ENCODE data around the gene SLC30A7. TPM values are rescaled to one million over a fixed set of nuclear protein-coding genes. Genes with fewer than 3 reads are reported as not detected.
"Not testable (repeated sequence)": the region's sequence is repeated elsewhere in the genome, so short reads cannot be mapped to it uniquely, and the experiment has no call there.

SLC30A7 gene
- total RNA-seq, 2 donors from 2014 or later = 32.8 to 39.2 TPM

GRCh38 chr1:100879422-100879821 is 16.5 kb upstream of the SLC30A7 start:
- Histone ChIP-seq H3K4me1 (no peaks in the 10 kb centered on the region), H3K36me3 (no peaks in the 10 kb centered on the region), H3K4me3 (no peak overlapping the region), H3K27ac (no peak overlapping the region), H3K27me3 (no peaks in the 10 kb centered on the region), H3K9me3 (no peaks in the 10 kb centered on the region), H3K9ac (ENCODE audit: low read depth in 2 of 2, low read length in 2 of 2) (no peak overlapping the region)
- intact Hi-C loops (cut with DNase I) = no loop called here
- DNase-seq = no peak
- TF ChIP-seq CTCF (IDR thresholded peaks at IDR 0.05) = no peak

- no peak for DNase-seq
- Histone ChIP-seq H3K4me3 (no peak overlapping the region), H3K9me3 (no peaks in the 10 kb centered on the region), H3K4me1 (no peaks in the 10 kb centered on the region), H3K27ac (no peak overlapping the region), H3K27me3 (no peaks in the 10 kb centered on the region), H3K36me3 (no peaks in the 10 kb centered on the region), H3K9ac (ENCODE audit: low read depth in 2 of 2, low read length in 2 of 2) (no peak overlapping the region)
- intact Hi-C loops (cut with DNase I) = no loop called here
- no peak for TF ChIP-seq CTCF (IDR thresholded peaks at IDR 0.05)
Measured at GRCh38 chr1:100881687-100882086, 14.2 kb upstream of the SLC30A7 start.

GRCh38 chr1:100882698-100883097 is 13.2 kb upstream of the SLC30A7 start:
- Histone ChIP-seq H3K27ac (no peak overlapping the region), H3K9me3 (no peaks in the 10 kb centered on the region), H3K36me3 (no peaks in the 10 kb centered on the region), H3K9ac (ENCODE audit: low read depth in 2 of 2, low read length in 2 of 2) (no peak overlapping the region), H3K4me3 (no peak overlapping the region), H3K27me3 (no peaks in the 10 kb centered on the region), H3K4me1 (no peaks in the 10 kb centered on the region)
- intact Hi-C loops (cut with DNase I) = no loop called here
- no peak for DNase-seq
- no peak for TF ChIP-seq CTCF (IDR thresholded peaks at IDR 0.05)

GRCh38 chr1:100883963-100884362 is 11.9 kb upstream of the SLC30A7 start:
- H3K4me1 ChIP-seq = no peaks in the 10 kb centered on the region
- H3K36me3 ChIP-seq = no peaks in the 10 kb centered on the region
- no peak for DNase-seq
- H3K27ac ChIP-seq = no peak overlapping the region
- intact Hi-C loops (cut with DNase I) = no loop called here
- no peak overlapping the region for H3K9ac ChIP-seq (ENCODE audit: low read depth in 2 of 2, low read length in 2 of 2)
- H3K27me3 ChIP-seq = no peaks in the 10 kb centered on the region
- H3K4me3 ChIP-seq = no peak overlapping the region
- TF ChIP-seq CTCF (IDR thresholded peaks at IDR 0.05) = no peak
- H3K9me3 ChIP-seq = no peaks in the 10 kb centered on the region

GRCh38 chr1:100889007-100889406 is 6.9 kb upstream of the SLC30A7 start:
- H3K4me1 ChIP-seq; intact Hi-C loops (cut with DNase I); H3K27ac ChIP-seq; H3K4me3 ChIP-seq; DNase-seq; H3K36me3 ChIP-seq; H3K9ac ChIP-seq (ENCODE audit: low read depth in 2 of 2, low read length in 2 of 2); H3K27me3 ChIP-seq; H3K9me3 ChIP-seq: not testable (repeated sequence)

GRCh38 chr1:100889869-100890482 is 5.9 kb upstream of the SLC30A7 start:
- DNase-seq; H3K27me3 ChIP-seq; H3K9me3 ChIP-seq; H3K4me1 ChIP-seq; H3K27ac ChIP-seq; H3K36me3 ChIP-seq; H3K4me3 ChIP-seq; intact Hi-C loops (cut with DNase I); H3K9ac ChIP-seq (ENCODE audit: low read depth in 2 of 2, low read length in 2 of 2): not testable (repeated sequence)
